NK-92 treated with Interleukin-12 subunit alpha and Interleukin-12 subunit beta, amount 100 ng/mL, for 24 hours (cell line): ENCODE data around the gene EVL.
"Not testable (repeated sequence)": the region's sequence is repeated elsewhere in the genome, so short reads cannot be mapped to it uniquely, and the experiment has no call there.

Source experiments
- DNase-seq: peaks from one replicate; lab custom pipeline; 2025; lab: John Stamatoyannopoulos, UW

Gene EVL

DNA sequence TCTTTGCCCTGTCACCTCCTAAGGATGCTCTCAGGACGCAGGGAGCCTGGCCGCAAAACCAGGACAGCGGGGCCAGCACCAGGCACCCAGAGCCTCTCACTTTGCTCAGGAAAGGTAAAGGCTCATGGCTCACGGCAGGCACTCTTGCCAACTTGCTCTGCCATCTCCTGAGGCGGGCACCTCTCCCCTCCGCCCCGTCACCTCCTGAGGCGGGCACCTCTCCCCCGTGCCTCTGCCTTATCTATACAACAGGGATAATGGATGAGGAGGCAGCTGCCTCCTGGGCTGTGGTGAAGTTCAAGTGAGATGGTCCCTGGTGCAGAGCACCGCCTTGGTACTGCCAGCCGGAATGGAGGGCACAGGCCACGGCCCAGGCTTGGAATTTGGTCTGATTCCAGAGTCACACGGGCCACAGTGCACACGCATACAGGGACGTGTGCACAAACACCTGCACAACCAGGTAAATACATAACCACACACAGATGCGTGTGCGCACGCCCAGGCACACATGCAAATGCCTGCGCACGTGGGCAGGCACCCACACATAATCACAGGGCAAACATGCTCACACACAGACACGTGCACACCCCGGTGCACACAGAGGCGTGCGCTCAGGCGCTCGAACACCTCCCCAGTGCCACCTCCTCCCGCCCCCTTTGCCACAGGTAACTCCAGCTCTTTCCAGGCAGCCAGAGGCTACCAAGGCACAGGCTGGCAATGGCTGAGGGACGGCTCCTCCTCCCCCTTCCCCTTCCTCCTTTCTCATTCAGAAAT, 82.7 kb downstream of the EVL start:
- no peak for DNase-seq

DNA sequence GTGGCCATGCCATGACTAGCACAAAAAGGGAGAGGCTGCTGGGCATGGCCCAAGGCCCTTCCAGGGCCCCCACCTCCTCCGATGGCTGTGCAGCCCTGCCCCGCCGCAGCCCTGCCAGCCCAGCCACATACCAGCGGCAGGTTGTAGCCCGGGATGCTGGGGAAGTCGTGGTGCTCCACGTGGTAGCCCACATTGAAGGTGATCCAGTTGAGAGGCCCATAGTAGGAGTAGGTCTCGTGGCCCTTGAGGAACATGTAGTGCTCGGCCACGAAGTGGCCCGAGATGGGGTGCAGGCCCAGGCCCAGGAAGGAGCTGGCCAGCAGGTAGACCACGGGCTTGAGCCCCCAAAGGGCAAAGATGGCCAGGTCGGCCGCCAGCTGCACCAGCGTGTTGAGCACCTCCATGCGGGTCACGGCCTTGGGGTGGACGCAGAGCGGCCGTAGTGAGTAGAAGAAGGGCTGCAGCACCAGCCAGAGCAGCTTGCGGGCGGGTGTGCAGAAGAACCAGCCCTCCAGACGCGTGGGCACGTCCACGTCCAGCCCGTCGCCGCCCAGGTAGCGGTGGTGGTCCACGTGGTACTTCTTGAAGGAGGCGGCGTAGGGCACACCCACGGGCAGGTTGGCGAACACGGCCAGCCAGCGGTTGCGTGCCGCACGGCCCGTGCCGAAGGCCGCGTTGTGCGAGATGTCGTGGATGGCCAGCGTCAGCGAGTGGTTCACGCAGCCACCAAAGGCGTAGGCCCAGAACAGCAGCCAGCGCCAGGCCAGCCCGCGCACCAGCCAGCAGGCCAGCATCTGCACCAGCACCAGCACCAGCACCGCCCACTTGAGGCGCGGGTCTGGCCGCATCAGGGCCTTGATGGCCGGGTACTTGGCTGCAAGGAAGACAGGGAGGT, 83.9 kb downstream of the EVL start:
- no peak for DNase-seq

DNA sequence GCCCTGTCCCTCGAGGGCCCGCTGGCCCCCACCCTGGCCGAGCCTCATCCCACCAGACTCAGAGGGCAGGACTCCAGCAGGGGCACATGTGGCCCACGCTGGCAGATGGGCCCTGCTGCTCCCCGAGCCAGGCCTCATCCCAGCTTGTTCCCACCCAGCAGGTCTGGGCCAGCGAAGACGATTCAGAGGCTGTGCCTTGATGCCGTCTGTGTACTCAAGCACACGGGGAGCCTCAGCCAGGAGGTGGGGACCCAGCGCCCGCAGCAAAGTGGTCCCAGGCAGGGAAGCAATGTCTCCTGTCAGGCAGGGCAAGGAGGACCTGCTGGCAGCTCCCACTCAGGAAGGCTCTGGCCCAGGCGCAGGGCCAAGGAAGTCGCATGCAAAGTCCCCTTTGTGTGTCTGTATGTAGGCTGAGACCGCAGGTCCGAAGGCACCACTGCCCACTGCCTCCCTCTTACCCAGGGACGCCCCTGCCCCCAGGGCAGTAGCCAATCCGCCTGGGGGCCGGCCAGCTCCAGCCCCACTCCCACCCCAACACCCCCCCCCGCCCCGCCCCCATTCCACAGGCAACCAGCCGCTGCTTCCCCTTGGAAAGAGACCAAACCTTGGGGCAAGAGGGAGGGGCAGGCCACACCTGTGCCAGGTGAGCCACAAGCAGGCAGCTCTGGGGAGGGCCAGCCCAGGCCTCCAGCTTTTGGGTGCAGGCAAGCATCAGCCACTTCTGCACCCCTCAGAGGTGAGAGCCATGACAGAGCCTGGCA, 84.8 kb downstream of the EVL start:
- no peak for DNase-seq

DNA sequence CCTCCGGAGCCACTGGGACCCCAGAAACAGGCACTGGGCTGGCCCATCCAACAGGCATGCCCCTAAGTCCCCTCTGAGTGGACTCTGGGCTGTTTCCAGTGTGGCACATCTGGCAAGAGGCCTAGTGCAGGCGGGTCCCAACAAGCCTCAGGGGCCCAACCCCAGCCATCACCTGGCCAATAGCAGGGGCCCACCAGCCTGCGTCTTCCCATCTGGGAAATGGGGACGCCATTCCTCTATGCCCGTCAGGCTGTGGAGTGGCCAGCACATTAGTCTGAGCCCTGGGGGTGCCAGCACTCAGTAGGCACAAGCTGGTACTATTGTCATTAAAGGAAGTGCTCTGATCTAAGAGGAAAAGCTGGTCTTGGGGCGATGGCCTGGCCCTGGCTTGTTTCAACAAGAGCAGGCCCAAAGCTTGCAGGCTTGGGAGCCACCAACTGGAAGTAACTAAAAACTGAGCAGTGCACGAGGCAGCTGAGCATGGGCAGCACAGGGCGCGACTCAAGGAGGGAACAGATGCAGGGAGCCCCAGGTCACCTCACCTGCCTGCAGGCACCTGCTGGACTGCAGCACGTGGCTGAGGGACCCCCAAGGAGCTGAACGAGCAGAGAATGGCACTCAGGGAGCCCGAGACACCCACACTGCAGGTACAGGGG, 85.8 kb downstream of the EVL start:
- no peak for DNase-seq

DNA sequence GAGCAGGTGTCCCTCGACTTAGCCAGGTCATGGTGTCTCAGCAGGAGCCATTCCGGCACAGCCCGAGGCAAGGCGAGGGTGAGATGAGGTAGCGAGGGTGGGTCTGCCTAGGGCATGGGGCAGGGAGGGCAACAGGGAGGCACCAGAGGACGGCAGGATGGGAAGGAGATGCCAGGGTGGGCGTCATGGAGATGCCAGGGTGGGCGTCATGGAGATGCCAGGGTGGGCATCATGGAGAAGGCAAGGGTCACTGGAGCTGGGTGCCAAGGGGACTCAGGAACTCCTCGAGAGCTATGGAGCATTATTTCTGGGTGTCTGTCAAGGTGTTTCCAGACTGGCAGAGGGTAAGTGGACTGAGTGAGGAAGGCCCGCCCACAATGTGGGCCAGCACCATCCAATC, 86.9 kb downstream of the EVL start:
- DNase-seq: no peak

DNA sequence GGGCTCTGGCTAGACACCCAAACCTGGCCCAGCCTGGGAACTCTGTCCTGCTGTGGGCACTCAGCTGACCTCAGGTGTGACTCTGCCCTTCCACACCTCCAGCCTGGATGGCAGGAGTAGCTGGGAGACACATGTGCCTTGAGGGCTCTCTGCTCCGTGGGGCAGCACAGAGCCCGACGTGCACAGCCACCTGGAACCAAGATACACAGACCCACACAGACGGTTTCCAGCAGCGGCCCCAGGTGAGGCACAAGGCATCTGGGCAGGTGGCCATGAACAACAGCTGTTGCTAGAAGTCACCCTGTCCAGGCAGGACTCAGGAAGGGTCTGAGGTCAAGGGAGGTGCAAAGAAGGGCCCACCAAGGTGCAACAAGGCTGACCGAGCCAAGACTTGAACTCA, 88.3 kb downstream of the EVL start:
- DNase-seq: no peak

DNA sequence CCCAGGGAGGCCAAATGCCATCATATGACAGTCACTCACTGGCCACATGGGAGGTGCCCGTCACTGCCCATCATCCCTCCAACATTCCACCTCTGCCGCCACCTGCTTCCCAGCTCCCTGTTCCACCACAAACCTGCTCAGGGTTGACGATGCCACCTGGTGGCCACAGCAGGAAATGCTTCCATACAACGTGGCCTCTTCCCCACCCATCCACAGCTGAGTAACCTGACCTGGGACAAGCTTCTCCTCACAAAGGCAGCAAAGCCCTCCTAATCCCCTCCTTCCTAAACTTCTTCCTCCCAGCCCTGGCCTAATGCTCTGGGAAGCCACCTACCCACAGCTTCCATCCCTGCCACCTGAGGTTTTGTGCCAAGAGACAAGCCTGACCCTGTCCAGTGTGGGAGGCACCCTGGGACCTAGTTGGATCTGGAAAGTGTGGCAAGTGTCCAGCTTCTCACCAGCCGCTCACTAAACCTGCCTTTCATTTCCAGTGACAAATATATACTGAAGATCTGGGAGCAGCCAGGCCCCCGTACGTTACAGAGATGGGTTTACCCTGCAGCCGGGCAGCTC, 89.9 kb downstream of the EVL start:
- no peak for DNase-seq

DNA sequence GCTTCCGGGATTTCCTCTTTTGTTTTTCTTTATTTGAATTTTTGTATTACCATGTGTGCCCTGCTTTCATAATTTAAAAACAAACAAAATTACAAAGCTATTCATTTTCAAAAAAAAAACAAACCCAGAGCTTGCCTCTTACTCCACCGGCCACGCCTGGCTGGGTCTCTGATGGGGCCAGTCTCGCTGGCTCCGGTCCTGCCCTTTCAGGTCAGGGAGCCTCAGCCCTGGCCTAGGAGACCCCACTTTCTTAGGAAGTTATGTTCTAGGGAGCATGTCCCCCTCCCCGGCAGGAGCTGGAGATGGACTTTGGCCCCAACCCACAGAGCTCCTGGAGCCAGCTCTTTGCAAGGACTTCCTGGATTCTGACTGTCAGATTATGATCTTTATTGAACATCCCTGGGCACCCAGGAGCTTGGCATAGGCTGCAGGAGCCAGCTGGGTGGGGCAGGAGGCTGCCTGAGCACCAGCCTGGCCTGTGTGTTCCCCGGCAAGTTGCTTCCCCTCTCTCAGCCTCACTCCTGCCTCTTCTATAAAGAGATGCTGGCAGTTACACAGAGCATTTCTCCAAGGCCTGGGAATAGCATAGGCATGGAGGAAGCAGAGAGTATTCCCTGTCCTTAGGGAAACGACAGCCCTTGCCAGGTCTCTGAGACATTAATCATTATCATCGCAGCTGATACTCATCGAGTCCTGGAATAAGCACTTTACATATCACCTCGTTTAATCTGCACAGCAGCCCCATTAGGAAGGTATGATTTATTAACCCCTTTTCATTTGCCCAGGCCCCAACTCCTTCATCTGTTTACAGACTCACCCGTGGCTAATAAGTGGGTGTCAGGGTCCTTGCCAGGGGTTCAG, 90.8 kb downstream of the EVL start:
- DNase-seq: no peak

DNA sequence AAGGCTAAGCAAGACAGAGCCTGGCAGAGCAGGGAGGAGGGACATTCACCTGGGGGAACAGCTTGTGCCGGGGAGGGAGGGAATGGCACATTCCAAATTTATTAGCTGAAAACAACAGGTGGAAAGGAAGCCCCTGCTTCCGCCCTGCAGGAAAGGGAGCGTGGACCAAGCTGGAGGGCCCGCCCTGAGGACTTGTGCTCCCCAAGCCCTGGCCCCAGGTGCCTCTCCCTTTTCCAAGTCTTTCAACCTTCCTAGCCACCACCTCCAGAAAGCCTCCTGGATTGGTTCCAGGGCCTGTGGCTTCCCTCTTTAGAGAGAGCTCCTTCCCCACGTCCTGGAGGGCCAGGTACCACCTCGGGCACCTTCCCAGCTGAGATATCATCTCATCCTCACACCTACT, 91.6 kb downstream of the EVL start:
- no peak for DNase-seq

DNA sequence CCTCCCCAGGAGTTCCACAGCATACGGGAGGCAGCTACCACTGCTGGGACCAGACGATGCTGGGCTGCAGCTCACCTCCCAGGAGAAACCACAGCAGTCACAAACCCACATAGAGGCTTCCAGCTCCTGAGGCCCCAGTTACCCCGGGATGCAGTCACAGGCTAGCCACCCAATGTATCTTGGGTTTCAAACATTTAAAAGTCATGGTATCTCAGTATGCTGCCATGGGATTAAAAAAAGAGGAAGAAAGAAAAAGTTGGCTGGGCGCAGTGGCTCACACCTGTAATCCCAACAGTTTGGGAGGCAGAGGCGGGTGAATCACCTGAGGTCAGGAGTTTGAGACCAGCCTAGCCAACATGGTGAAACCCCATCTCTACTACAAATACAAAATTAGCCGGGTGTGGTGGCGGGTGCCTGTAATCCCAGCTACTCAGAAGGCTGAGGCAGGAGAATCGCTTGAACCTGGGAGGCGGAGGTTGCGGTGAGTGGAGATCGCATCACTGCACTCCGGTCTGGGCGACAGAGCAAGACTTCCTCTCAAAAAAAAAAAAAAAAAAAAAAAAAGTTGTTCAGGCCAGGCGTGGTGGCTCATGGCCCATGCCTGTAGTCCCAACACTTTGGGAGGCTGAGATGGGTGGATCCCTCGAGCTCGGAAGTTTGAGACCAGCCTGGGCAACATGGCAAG, 92.5 kb downstream of the EVL start:
- not testable (repeated sequence) for DNase-seq

DNA sequence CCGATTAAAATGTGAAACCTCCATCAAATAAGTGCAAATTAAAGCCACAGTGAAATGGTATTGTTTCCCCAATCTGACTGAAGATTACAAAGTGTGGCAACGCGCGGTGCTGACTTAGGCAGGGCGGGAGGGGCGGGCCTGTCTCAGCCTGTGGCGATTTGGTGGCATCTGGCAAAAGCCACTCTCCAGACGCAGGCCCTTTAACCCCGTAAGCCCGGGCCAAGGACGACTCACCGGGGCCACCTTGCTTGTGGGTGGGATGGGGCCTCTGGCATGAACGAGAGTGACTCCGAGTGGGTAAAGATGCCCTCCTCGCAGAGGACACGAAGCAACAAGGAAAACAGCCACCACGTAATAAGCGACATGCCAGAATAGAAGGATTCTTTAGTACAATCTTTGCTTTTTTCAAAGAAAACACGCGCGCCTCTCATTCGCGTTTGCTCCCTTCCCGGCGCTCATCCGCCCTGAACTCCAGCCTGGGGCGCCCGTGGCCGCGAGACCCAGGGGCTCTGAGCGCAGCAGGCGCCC, 93.4 kb downstream of the EVL start:
- no peak for DNase-seq

DNA sequence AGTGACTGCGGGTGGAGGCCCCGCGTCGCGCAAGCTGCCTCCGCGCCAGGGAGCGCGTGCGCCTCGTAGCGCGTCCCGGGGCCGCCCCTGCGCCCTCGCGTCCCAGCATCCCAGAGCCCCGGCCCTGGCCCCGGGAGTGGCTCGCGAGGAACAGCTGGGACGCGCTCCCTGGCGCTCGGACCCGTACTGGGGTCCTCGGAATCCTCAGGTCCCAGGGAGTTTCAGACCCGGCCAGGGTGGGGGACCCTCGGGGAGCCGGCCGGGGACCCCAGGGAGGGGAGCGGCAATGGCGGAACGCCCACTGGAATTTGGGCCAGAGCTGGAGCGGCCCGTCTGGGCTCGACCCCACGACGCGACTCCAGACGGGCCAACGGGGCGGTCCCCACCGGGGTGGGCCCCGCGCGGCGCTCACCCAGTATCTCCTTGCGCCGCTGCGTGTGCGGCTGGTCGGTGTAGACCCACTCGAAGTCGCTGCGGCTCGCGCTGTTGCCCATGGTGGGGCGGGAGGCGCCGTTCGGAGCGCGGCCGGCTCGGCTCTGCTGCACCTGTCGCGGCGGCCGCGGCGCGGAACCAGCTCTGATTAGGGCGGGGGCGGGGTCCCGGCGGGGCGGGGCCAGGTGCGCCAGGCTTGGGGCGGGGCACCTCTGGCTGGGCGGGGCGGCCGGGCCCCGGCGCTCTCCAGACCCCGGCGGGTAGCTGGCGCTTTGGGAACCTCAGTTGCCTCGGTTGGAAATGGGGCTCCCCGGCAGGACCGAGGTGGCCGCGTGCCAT, 94.1 kb downstream of the EVL start, which contains the start of gene DEGS2:
TSS of gene DEGS2 (minus strand) at position 552 of the 771 bp plus-strand sequence. CDS start at position 494, 58 bp downstream.
- no peak for DNase-seq

DNA sequence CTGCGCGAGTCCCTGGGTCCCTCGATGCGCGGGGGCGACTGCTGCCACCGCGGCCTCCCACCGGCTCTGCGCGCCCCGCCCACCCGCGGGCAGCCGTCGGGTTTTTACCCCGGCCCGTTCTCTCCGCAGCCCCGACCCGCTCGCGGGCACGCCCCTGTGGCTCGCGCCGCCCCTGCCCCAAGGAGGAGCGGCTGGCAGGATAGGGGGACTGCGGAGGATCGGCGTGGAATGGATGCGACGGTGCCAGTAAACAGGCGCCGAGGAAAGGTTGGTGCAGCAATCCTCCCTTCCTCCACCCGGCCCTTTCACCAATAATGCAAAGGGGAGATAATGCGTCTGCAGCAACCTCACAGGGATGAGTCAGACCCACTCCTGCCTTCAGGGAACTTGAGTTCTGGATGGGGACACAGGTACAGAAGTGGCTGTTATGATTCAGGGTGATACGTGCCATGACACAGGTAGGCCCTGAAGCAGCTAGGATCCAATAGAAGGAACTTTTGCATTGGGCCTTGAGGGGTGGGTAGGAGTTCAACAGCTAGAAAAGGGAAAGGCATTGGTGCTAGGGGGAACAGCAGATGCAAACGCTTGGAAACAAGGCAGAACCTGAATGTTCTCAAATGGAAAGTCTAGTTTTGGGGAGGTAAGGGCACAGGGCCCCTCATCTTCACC, 94.8 kb downstream of the EVL start:
- no peak for DNase-seq

DNA sequence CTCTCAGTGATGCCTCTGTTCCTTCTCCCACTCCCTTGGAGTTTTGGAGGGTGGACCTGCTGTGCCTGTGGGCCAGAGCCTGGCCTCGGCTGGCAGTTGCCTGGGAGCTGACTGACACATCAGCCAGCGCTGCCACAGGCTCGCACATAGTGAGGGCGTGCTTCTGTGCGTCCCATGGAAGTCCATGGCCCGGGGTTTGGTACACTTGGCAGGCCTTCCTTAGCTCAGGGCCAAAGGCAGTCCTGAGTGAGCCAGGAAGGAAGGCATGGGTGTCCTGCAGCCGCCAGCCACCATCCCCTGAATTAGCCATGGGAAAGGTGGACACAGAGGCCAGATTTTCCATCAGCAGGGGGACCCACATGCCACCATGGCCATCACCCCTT, 95.3 kb downstream of the EVL start:
- DNase-seq: no peak

DNA sequence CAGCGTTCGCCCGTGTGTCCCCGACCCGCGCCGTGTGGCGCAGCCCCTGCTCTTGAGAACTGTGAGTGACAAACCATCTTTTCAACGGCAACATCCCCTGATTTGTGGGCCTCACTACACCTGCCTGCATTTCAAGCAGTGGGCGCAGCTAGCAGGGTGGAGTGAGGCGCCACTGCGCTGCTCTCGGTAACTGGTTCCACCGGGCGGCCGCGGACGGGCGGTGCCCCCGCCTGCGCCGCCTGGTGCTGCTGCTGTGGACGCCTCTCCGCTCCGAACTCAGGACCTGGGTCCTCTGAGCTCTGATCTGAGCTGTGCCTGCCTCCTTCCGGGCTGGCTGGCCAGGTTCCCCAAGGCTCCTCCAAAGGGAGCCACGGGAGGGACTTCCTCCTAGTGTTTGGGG, 100.2 kb downstream of the EVL start:
- no peak for DNase-seq

DNA sequence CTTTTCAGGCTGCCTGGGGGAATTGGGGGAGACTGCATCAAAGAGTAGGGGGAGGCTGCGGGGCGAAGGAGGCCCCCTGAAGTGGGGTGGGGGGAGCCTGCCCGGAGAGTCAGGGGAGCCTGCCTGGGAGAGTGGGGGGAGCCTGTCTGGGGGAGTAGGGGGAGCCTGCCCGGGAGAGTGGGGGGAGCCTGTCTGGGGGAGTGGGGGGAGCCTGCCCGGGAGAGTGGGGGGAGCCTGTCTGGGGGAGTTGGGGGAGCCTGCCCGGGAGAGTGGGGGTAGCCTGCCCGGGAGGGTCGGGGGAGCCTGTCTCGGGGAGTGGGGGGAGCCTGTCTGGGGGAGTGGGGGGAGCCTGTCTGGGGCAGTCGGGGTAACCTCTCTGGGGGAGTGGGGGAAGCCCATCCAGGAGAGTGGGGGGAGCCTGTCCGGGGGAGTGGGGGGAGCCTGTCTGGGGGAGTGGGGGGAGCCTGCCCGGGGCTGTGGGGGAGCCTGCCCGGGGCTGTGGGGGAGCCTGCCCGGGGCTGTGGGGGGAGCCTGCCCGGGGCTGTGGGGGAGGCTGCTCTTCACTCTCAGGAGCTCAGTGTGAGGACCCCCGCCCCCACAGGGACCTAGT, 100.7 kb downstream of the EVL start:
- DNase-seq: no peak

DNA sequence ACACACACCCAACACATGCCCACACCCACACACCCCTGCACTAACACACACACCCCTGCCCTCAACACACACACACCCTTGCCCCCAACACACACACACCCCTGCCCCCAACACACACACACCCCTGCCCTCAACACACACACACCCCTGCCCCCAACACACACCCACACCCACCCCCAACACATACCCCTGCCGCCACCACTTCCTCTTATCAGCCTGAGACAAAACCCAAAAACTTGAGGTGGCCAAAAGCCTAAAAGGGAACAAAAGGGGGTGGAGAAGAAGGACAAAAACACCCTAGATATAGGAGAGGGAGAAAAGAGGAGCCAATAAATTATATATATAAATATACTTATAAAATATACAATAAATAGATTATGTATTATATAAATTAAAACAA, 103.3 kb downstream of the EVL start:
- DNase-seq: no peak

DNA sequence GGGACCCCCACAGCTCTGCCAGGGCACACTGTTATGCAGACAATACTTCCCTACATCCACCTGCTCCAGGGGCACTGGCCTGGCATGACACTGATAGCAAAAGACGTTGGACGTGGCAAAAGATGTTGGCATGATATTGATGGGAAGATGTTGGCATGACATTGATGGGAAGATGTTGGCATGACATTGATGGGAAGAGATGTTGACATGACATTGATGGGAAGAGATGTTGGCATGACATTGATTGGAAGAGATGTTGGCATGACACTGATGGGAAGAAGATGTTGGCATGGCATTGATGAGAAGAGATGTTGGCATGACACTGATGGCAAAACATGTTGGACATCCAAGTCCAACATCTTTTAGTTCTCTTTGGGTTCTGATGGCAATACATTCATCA, 105.7 kb downstream of the EVL start:
- no peak for DNase-seq
